ENCODE measurements around the gene EZR.

Gene EZR

DNA sequence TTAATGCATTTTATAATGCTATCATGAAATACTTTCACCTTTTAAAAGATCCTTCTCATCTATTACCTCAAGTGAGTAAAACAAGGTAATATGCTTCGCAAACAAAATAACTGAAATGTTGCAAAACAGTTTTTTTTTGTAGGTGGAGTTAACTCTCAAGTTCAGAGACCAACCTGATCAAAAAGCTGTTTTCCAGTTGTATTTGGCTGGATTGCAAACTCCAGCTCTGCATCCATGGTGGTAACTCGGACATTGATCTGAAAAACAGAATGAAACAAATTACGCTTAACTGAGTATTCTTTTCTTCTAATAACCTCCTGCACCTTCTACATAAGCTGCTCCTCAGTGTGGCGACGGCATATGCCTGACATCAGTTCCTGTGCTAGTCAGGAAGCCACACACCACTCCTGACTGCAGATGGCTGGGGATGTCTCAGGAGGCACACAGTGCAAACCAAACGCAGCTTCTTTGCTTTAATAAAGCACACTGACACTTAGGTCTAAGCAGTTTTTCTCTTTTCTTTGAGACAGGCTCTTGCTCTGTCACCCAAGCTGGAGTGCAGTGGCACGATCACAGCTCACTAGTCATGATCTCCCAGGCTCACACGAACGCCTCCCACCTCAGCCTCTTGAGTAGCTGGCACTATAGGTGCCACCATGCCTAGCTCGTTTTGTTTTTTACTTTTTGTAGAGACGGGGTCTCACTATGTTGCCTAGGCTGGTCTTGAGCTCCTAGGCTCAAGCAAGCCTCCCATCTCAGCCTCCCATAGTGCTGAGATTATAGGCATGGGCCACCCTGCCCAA lies 29.9 kb downstream of the EZR start:
- H3K4me3 ChIP-seq (ENCODE audit: low read depth, low read length) = no peak overlapping the region
- H2BK120ac ChIP-seq (ENCODE audit: insufficient read depth, low read length, poor library complexity) = no peak overlapping the region
- H2AFZ ChIP-seq (ENCODE audit: insufficient read depth, low read length, poor library complexity) = no peak overlapping the region
- H3K23ac ChIP-seq (ENCODE audit: low read length) = no peak overlapping the region
- H4K91ac ChIP-seq (ENCODE audit: low read depth, low read length) = no peak overlapping the region
- H4K8ac ChIP-seq (ENCODE audit: low read depth, low read length) = no peak overlapping the region
- peaks cover 2% of the 10 kb centered on the region for H3K9me3 ChIP-seq (ENCODE audit: insufficient read depth, low read depth, low read length)
- peaks cover 39 to 47% of the 10 kb centered on the region in 2 experiments for H3K36me3 ChIP-seq (ENCODE audit: control insufficient read depth in 1 of 2, insufficient read depth in 2 of 2, low read length in 2 of 2)
- WGBS (ENCODE audit: extremely low coverage, insufficient coverage, insufficient read length) = no CpG with 5 or more reads among the region's 11 CpGs
- H3K79me1 ChIP-seq (ENCODE audit: low read length) = peaks cover 2% of the 10 kb centered on the region
- H2AK5ac ChIP-seq (ENCODE audit: low read length) = no peak overlapping the region
- peaks cover 8 to 9% of the 10 kb centered on the region in 2 experiments for H3K4me1 ChIP-seq (ENCODE audit: control insufficient read depth in 1 of 2, insufficient read depth in 2 of 2, low read length in 2 of 2)
- H3K14ac ChIP-seq (ENCODE audit: low read length) = no peak overlapping the region
- H4K12ac ChIP-seq (ENCODE audit: low read depth, low read length) = no peak overlapping the region
- H3K27ac ChIP-seq (ENCODE audit: low read depth, low read length) = no peak overlapping the region
- H3K4me2 ChIP-seq (ENCODE audit: low read length) = no peak overlapping the region
- H3K18ac ChIP-seq (ENCODE audit: low read length) = peak overlapping the region; percentile 18
- peak overlapping the region; percentile 40 for H3K4ac ChIP-seq (ENCODE audit: low read depth, low read length)
- no peak for DNase-seq
- H3K9ac ChIP-seq (ENCODE audit: low read length) = no peak overlapping the region
- no peak overlapping the region for H2BK12ac ChIP-seq (ENCODE audit: low read length)
- no peak overlapping the region for H2BK5ac ChIP-seq (ENCODE audit: low read depth, low read length, poor library complexity)
- no peaks in the 10 kb centered on the region for H3K27me3 ChIP-seq (ENCODE audit: insufficient read depth, low read length)
- H3K79me2 ChIP-seq (ENCODE audit: control insufficient read depth, insufficient read depth, low read length, poor library complexity) = peaks cover 20% of the 10 kb centered on the region

DNA sequence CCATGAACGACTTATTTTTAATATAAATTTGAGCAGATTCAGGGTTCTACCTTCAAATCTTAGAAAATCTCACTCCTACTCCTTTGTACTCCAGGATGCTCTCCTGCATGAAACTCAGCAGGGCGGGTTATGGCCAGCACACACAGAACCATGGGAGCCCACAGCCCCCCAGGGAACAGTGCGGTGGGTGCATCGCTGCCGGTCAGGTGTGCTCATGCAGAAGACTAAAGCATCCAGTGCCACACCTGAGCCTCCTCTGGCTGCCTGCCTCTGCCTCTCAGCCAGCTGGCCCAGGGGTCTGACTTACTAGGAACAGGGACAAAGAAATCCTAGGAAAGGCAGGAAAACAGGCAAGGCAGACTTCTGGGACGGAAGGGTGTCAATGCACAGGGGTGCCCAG lies 31.8 kb downstream of the EZR start:
- H2AK5ac ChIP-seq (ENCODE audit: low read length) = no peak overlapping the region

DNA sequence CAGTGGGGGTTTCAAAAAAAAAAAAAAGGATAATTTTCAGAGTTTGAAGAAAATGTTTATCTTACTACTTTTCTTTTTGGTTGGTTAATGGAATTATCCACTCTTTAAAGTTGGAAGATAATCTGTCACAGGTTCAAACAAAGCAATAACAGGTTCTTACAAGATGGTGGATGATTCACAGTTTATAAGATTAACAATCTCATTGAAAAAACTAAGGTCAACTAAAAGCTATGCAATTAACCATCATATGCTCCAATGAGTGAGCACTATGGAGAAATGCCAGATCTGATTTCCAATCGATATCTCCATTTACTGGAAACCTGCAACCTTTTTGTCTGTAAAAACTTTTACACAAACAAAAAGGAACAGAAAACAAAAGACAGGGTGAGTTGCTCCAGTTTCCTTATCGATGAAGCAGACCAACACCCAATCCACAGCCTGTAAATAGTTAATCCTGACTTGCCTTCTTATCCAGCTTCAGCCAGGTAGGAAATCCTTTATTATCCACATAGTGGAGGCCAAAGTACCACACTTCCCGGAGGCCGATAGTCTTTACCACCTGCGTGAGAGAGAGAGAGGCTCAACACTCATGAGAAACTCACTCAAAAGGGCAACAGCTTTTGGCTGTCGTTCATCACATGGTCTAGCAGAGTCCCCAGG lies 32.4 kb downstream of the EZR start:
- no peak overlapping the region for H3K4ac ChIP-seq (ENCODE audit: low read depth, low read length)
- H3K9ac ChIP-seq (ENCODE audit: low read length) = no peak overlapping the region
- H3K36me3 ChIP-seq (ENCODE audit: control insufficient read depth in 1 of 2, insufficient read depth in 2 of 2, low read length in 2 of 2) = peaks cover 54 to 70% of the 10 kb centered on the region in 2 experiments
- H2AFZ ChIP-seq (ENCODE audit: insufficient read depth, low read length, poor library complexity) = no peak overlapping the region
- peaks cover 5% of the 10 kb centered on the region for H3K79me1 ChIP-seq (ENCODE audit: low read length)
- no peak overlapping the region for H2BK5ac ChIP-seq (ENCODE audit: low read depth, low read length, poor library complexity)
- H4K91ac ChIP-seq (ENCODE audit: low read depth, low read length) = no peak overlapping the region
- no peak overlapping the region for H3K14ac ChIP-seq (ENCODE audit: low read length)
- H3K23ac ChIP-seq (ENCODE audit: low read length) = no peak overlapping the region
- no peak overlapping the region for H4K8ac ChIP-seq (ENCODE audit: low read depth, low read length)
- H4K12ac ChIP-seq (ENCODE audit: low read depth, low read length) = no peak overlapping the region
- H2AK5ac ChIP-seq (ENCODE audit: low read length) = no peak overlapping the region
- no CpG with 5 or more reads among the region's 6 CpGs for WGBS (ENCODE audit: extremely low coverage, insufficient coverage, insufficient read length)
- H3K4me2 ChIP-seq (ENCODE audit: low read length) = no peak overlapping the region
- H3K79me2 ChIP-seq (ENCODE audit: control insufficient read depth, insufficient read depth, low read length, poor library complexity) = peaks cover 8% of the 10 kb centered on the region
- H3K18ac ChIP-seq (ENCODE audit: low read length) = no peak overlapping the region
- H3K4me1 ChIP-seq (ENCODE audit: control insufficient read depth in 1 of 2, insufficient read depth in 2 of 2, low read length in 2 of 2) = peaks cover 13 to 15% of the 10 kb centered on the region in 2 experiments
- H2BK120ac ChIP-seq (ENCODE audit: insufficient read depth, low read length, poor library complexity) = no peak overlapping the region
- peaks cover 2% of the 10 kb centered on the region for H3K9me3 ChIP-seq (ENCODE audit: insufficient read depth, low read depth, low read length)
- no peak overlapping the region for H3K4me3 ChIP-seq (ENCODE audit: low read depth, low read length)
- no peak overlapping the region for H3K27ac ChIP-seq (ENCODE audit: low read depth, low read length)
- no peaks in the 10 kb centered on the region for H3K27me3 ChIP-seq (ENCODE audit: insufficient read depth, low read length)
- H2BK12ac ChIP-seq (ENCODE audit: low read length) = no peak overlapping the region
- DNase-seq = no peak

More for the DNA sequence above, 31.8 kb downstream of the EZR start:
- H3K14ac ChIP-seq (ENCODE audit: low read length) = no peak overlapping the region
- no peak for DNase-seq
- no peak overlapping the region for H3K18ac ChIP-seq (ENCODE audit: low read length)
- no peak overlapping the region for H3K27ac ChIP-seq (ENCODE audit: low read depth, low read length)
- peaks cover 2% of the 10 kb centered on the region for H3K79me1 ChIP-seq (ENCODE audit: low read length)
- no peak overlapping the region for H4K12ac ChIP-seq (ENCODE audit: low read depth, low read length)
- H3K79me2 ChIP-seq (ENCODE audit: control insufficient read depth, insufficient read depth, low read length, poor library complexity) = peaks cover 10% of the 10 kb centered on the region
- WGBS (ENCODE audit: extremely low coverage, insufficient coverage, insufficient read length) = no CpG with 5 or more reads among the region's 6 CpGs
- no peak overlapping the region for H3K9ac ChIP-seq (ENCODE audit: low read length)
- H3K4ac ChIP-seq (ENCODE audit: low read depth, low read length) = peak overlapping the region; percentile 1
- H3K23ac ChIP-seq (ENCODE audit: low read length) = no peak overlapping the region
- peaks cover 48 to 64% of the 10 kb centered on the region in 2 experiments for H3K36me3 ChIP-seq (ENCODE audit: control insufficient read depth in 1 of 2, insufficient read depth in 2 of 2, low read length in 2 of 2)
- H2AFZ ChIP-seq (ENCODE audit: insufficient read depth, low read length, poor library complexity) = no peak overlapping the region
- H3K4me1 ChIP-seq (ENCODE audit: control insufficient read depth in 1 of 2, insufficient read depth in 2 of 2, low read length in 2 of 2) = peaks cover 8 to 9% of the 10 kb centered on the region in 2 experiments
- no peak overlapping the region for H3K4me2 ChIP-seq (ENCODE audit: low read length)
- no peak overlapping the region for H4K91ac ChIP-seq (ENCODE audit: low read depth, low read length)
- H3K4me3 ChIP-seq (ENCODE audit: low read depth, low read length) = no peak overlapping the region
- no peak overlapping the region for H2BK5ac ChIP-seq (ENCODE audit: low read depth, low read length, poor library complexity)
- peaks cover 2% of the 10 kb centered on the region for H3K9me3 ChIP-seq (ENCODE audit: insufficient read depth, low read depth, low read length)
- H4K8ac ChIP-seq (ENCODE audit: low read depth, low read length) = no peak overlapping the region
- no peak overlapping the region for H2BK12ac ChIP-seq (ENCODE audit: low read length)
- no peaks in the 10 kb centered on the region for H3K27me3 ChIP-seq (ENCODE audit: insufficient read depth, low read length)
- no peak overlapping the region for H2BK120ac ChIP-seq (ENCODE audit: insufficient read depth, low read length, poor library complexity)

DNA sequence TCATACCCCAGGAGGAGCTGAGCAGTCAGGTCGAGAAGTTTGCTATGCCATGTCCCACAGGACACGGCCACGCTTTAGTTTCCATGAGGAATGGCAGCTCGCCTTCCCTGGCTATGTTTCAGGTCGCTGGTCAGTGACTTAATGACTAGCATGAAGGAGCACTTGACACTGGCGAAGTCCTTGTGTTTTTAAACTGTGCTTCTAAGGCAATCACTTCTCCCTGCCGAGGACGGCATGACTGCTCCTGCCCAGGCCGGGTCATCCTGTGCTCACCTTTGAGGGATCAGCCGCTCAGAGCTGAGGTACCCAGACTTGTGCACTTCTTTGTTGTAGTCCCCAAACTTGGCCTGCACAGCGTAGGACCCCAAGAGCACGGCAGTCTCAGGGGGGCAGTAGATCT lies 34.1 kb downstream of the EZR start:
- DNase-seq = no peak
- H2BK12ac ChIP-seq (ENCODE audit: low read length) = no peak overlapping the region
- no peak overlapping the region for H3K23ac ChIP-seq (ENCODE audit: low read length)
- H3K18ac ChIP-seq (ENCODE audit: low read length) = peak overlapping the region; percentile 8
- WGBS (ENCODE audit: extremely low coverage, insufficient coverage, insufficient read length) = no CpG with 5 or more reads among the region's 12 CpGs
- peaks cover 8% of the 10 kb centered on the region for H3K79me2 ChIP-seq (ENCODE audit: control insufficient read depth, insufficient read depth, low read length, poor library complexity)
- no peak overlapping the region for H3K9ac ChIP-seq (ENCODE audit: low read length)
- H3K27me3 ChIP-seq (ENCODE audit: insufficient read depth, low read length) = no peaks in the 10 kb centered on the region
- H2BK120ac ChIP-seq (ENCODE audit: insufficient read depth, low read length, poor library complexity) = no peak overlapping the region
- H4K91ac ChIP-seq (ENCODE audit: low read depth, low read length) = no peak overlapping the region
- H3K27ac ChIP-seq (ENCODE audit: low read depth, low read length) = peak overlapping the region; percentile 16
- no peak overlapping the region for H3K4me2 ChIP-seq (ENCODE audit: low read length)
- no peak overlapping the region for H3K4ac ChIP-seq (ENCODE audit: low read depth, low read length)
- H2BK5ac ChIP-seq (ENCODE audit: low read depth, low read length, poor library complexity) = no peak overlapping the region
- no peak overlapping the region for H4K8ac ChIP-seq (ENCODE audit: low read depth, low read length)
- H2AFZ ChIP-seq (ENCODE audit: insufficient read depth, low read length, poor library complexity) = no peak overlapping the region
- H3K4me1 ChIP-seq (ENCODE audit: control insufficient read depth in 1 of 2, insufficient read depth in 2 of 2, low read length in 2 of 2) = peaks cover 14 to 26% of the 10 kb centered on the region in 2 experiments
- peaks cover 11% of the 10 kb centered on the region for H3K79me1 ChIP-seq (ENCODE audit: low read length)
- no peak overlapping the region for H3K4me3 ChIP-seq (ENCODE audit: low read depth, low read length)
- no peak overlapping the region for H2AK5ac ChIP-seq (ENCODE audit: low read length)
- peaks cover 59 to 81% of the 10 kb centered on the region in 2 experiments for H3K36me3 ChIP-seq (ENCODE audit: control insufficient read depth in 1 of 2, insufficient read depth in 2 of 2, low read length in 2 of 2)
- H3K9me3 ChIP-seq (ENCODE audit: insufficient read depth, low read depth, low read length) = peaks cover 2% of the 10 kb centered on the region
- no peak overlapping the region for H3K14ac ChIP-seq (ENCODE audit: low read length)
- no peak overlapping the region for H4K12ac ChIP-seq (ENCODE audit: low read depth, low read length)

Data from trophoblast cell (in vitro differentiated cells and primary cell).